SIG-M5 treated with dmso at 0.1 percent for 504 hours (cell line): ENCODE measurements around the gene COPS8.
A peak's percentile ranks its signal among the peaks of the same experiment; 100 is the strongest.

ENCODE experiments used
- DNase-seq: peaks from one replicate; lab custom pipeline; 2025; ENCODE audit not compliant: unreplicated experiment; lab: John Stamatoyannopoulos, UW

COPS8 gene

GRCh38 chr2:237097911-237098702 is 12.4 kb downstream of the COPS8 start:
- DNase-seq = no peak

- no peak for DNase-seq
Measured at GRCh38 chr2:237099804-237100203, 14.1 kb downstream of the COPS8 start.

- DNase-seq = no peak
Measured at GRCh38 chr2:237101118-237101979, 15.7 kb downstream of the COPS8 start.

- DNase-seq = no peak
Measured at GRCh38 chr2:237102428-237102827, 16.7 kb downstream of the COPS8 start.

- DNase-seq = no peak
Measured at GRCh38 chr2:237109421-237109934, 23.8 kb downstream of the COPS8 start.

GRCh38 chr2:237113026-237113795 is 27.5 kb downstream of the COPS8 start:
- DNase-seq = no peak

- no peak for DNase-seq
Measured at GRCh38 chr2:237115870-237116269, 30.2 kb downstream of the COPS8 start.

- no peak for DNase-seq
Measured at GRCh38 chr2:237116431-237116830, 30.7 kb downstream of the COPS8 start.

GRCh38 chr2:237118025-237118424 is 32.3 kb downstream of the COPS8 start:
- DNase-seq = no peak

- no peak for DNase-seq
Measured at GRCh38 chr2:237118561-237119155, 33.0 kb downstream of the COPS8 start.

GRCh38 chr2:237120916-237121315 is 35.2 kb downstream of the COPS8 start:
- no peak for DNase-seq

- DNase-seq = no peak
Measured at GRCh38 chr2:237121321-237121720, 35.6 kb downstream of the COPS8 start.

- DNase-seq = peak; percentile 56
Measured at GRCh38 chr2:237122214-237122666, 36.6 kb downstream of the COPS8 start.

GRCh38 chr2:237124820-237125219 is 39.1 kb downstream of the COPS8 start:
- DNase-seq = no peak

GRCh38 chr2:237125967-237126366 is 40.3 kb downstream of the COPS8 start:
- DNase-seq = no peak

- no peak for DNase-seq
Measured at GRCh38 chr2:237126519-237127174, 41.0 kb downstream of the COPS8 start.

- peak; percentile 35 for DNase-seq
Measured at GRCh38 chr2:237128026-237128703, 42.5 kb downstream of the COPS8 start.

GRCh38 chr2:237128845-237129592 is 43.3 kb downstream of the COPS8 start:
- DNase-seq = no peak
